D721Med (cell line): ENCODE results near the gene DNAL4.

ENCODE experiments used
- DNase-seq: peaks from one replicate; pipeline ENCODE4 v3.0.0; 2011; ENCODE audit warnings: low spot score; ENCODE audit not compliant: insufficient read length
- FAIRE-seq: peaks from 2 replicates; lab custom pipeline; 2011; peaks lifted over from hg19 to GRCh38; lab: Jason Lieb, UNC
- TF ChIP-seq, protein P1 (sequence below): IDR thresholded peaks from 2 replicates; pipeline ENCODE4 v1.5.1; 2012; ENCODE audit warnings: mild to moderate bottlenecking, control low read depth; ENCODE audit not compliant: insufficient read depth; ENCODE audit errors: missing control alignments

Gene DNAL4

DNA sequence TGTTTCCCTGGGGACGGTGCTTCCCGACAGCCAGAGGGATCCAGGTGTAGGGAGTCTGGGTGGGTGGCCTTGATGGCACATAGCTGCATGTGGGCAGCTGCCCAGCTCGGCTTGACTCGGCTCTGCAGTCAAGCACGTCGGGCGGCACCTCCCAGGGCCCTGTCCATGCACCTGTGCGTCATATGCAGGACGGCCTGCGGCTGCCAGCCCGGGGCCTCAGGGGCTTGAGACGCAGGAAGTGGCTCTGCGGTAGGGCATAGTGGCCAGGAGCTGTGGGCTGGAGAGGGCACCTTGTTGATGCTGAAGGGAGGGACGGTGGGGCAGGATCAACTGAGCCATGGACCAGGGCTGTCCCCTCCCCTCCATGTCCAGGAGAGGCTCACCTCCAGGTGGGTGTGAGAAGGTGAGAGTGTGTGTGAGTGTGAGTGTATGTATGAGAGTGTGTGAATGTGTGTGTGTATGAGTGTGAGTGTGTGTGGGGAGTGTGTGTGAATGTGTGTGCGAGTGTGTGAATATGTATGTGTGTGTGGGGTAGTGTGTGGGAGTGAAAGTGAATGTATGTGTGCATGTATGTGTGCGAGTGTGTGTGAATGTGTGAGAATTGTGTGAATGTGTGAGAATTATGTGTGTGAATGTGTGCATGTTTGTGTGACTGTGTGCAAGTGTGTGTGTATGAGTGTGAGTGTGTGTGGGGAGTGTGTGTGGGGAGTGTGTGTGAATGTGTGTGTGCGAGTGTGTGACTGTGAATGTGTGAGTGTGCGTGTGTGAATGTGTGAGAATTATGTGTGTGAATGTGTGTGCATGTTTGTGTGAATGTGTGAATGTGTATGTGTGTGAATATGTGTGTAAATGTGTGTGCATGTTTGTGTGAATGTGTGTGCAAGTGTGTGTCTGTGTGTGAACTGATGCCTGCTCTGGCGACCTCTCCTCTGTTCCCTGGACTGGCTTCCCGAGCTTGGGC, 32.5 kb downstream of the DNAL4 start:
- FAIRE-seq (no peak), DNase-seq (no peak)
- TF ChIP-seq, protein P1, sequence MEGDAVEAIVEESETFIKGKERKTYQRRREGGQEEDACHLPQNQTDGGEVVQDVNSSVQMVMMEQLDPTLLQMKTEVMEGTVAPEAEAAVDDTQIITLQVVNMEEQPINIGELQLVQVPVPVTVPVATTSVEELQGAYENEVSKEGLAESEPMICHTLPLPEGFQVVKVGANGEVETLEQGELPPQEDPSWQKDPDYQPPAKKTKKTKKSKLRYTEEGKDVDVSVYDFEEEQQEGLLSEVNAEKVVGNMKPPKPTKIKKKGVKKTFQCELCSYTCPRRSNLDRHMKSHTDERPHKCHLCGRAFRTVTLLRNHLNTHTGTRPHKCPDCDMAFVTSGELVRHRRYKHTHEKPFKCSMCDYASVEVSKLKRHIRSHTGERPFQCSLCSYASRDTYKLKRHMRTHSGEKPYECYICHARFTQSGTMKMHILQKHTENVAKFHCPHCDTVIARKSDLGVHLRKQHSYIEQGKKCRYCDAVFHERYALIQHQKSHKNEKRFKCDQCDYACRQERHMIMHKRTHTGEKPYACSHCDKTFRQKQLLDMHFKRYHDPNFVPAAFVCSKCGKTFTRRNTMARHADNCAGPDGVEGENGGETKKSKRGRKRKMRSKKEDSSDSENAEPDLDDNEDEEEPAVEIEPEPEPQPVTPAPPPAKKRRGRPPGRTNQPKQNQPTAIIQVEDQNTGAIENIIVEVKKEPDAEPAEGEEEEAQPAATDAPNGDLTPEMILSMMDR, result no peak

DNA sequence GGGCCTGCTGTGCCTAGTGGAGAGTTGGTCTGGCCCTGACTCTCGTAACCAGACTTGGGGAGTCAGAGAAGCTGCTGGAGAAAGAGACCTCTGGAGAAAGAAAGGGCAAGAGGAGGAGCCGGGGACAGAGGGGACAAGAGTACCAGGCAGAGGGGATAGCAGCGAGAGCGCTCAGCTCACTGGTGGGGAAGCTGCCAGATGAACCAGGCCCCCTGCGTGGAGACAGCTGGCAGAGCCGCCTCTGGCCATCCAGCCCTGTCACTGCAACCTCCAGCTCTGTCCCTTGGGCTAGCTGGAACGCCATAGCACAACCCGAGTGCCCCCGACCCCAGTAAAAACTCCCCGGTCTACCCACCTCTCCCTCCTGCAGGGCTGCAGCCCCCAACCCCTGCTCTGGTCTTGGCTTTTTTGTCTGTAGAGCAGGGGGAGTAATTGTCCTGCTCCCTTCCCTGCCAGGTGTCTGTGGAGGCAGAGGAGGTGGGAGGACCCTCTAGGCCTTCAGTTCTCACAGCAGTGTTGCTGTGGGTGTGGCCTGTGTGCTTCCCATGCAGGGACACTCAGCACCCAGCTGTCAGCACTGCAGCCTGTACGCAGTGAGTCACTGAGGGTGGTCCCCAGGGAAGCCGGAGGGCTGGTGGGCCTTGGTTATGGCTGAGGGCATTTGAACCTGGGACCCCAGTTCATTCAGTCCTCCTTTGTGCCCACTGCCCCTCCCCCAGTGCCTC, 33.3 kb downstream of the DNAL4 start:
- FAIRE-seq (no peak), DNase-seq (no peak)
- TF ChIP-seq, protein P1, result no peak

GRCh38 chr22:38759005-38759404, 34.9 kb downstream of the DNAL4 start:
- TF ChIP-seq, protein P1, result no peak
- FAIRE-seq, result no peak
- DNase-seq, result no peak

GRCh38 chr22:38758276-38758945, 35.5 kb downstream of the DNAL4 start:
- DNase-seq (no peak), FAIRE-seq (no peak)
- TF ChIP-seq, protein P1, result no peak

GRCh38 chr22:38757464-38757757, 36.5 kb downstream of the DNAL4 start:
- TF ChIP-seq, protein P1, result no peak
- DNase-seq (no peak), FAIRE-seq (no peak)

GRCh38 chr22:38756711-38757463, 37.1 kb downstream of the DNAL4 start:
- no peak for DNase-seq
- FAIRE-seq, result no peak
- TF ChIP-seq, protein P1, result no peak
